HG02588 (cell line): ENCODE data around the gene NFATC2IP.
"Not testable (repeated sequence)": the region's sequence is repeated elsewhere in the genome, so short reads cannot be mapped to it uniquely, and the experiment has no call there.

Experiments
- ATAC-seq: cut with Tn5 transposase; IDR thresholded peaks from one replicate; pipeline ENCODE4 v1.9.1; 2021; ENCODE audit warnings: mild to moderate bottlenecking, moderate library complexity; ENCODE audit not compliant: unreplicated experiment

The NFATC2IP gene

GRCh38 chr16:28990375-28991040, 39.8 kb downstream of the NFATC2IP start:
- no peak for ATAC-seq

- no peak for ATAC-seq
Measured at GRCh38 chr16:28991687-28992086, 41.0 kb downstream of the NFATC2IP start.

GRCh38 chr16:28992496-28992895, 41.8 kb downstream of the NFATC2IP start:
- ATAC-seq, result no peak

- ATAC-seq, result no peak
Measured at GRCh38 chr16:28998837-28999236, 48.1 kb downstream of the NFATC2IP start.

- ATAC-seq, result no peak
Measured at GRCh38 chr16:28999577-28999976, 48.8 kb downstream of the NFATC2IP start.

GRCh38 chr16:29000019-29000418, 49.3 kb downstream of the NFATC2IP start:
- ATAC-seq, result no peak

- ATAC-seq, result not testable (repeated sequence)
Measured at GRCh38 chr16:29004496-29005139, 53.9 kb downstream of the NFATC2IP start.

GRCh38 chr16:29007730-29008593, 57.2 kb downstream of the NFATC2IP start:
- no peak for ATAC-seq

- ATAC-seq, result no peak
Measured at GRCh38 chr16:29009050-29009837, 58.5 kb downstream of the NFATC2IP start.

GRCh38 chr16:29009838-29010166, 59.1 kb downstream of the NFATC2IP start:
- no peak for ATAC-seq

GRCh38 chr16:29011112-29011511, 60.4 kb downstream of the NFATC2IP start:
- ATAC-seq, result no peak

GRCh38 chr16:29011851-29012250, 61.1 kb downstream of the NFATC2IP start:
- ATAC-seq, result no peak

- ATAC-seq, result no peak
Measured at GRCh38 chr16:29012913-29013553, 62.3 kb downstream of the NFATC2IP start.

- no peak for ATAC-seq
Measured at GRCh38 chr16:29014561-29015069, 63.9 kb downstream of the NFATC2IP start.
